Non-pigmented ciliary epithelial cell (primary cell): Measurements from ENCODE around the gene ERC2.
A peak's percentile ranks its signal among the peaks of the same experiment; 100 is the strongest.

Experiments used
- DNase-seq: peaks from one replicate; pipeline ENCODE4 v3.0.0-alpha.2; 2010; ENCODE audit warnings: low read depth

The ERC2 gene

DNA sequence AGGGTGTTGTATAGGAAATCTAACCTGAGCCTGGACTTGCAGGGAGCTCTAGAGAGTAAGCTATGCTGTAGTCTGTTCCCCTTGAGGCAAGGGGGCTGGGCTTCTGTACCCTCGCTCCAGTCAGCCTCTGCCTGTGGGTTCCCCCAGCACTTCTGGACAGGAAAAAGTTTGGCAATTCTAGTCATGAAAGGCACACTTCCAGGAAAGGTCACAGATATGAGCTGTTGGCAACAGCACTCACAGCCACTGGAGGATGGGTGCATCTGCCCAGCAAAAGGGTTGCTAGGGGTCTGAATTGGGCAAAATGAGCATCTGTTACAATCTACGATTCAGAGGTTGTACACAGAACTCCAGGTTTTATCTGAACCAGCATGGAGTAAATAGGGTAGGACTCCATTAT lies 281.2 kb downstream of the ERC2 start:
- DNase-seq, result no peak

- no peak for DNase-seq
Observed at GRCh38 chr3:56185827-56186226, 282.4 kb downstream of the ERC2 start.

GRCh38 chr3:56183529-56183928 lies 284.7 kb downstream of the ERC2 start:
- no peak for DNase-seq

GRCh38 chr3:56180433-56180832 lies 287.8 kb downstream of the ERC2 start:
- no peak for DNase-seq

DNA sequence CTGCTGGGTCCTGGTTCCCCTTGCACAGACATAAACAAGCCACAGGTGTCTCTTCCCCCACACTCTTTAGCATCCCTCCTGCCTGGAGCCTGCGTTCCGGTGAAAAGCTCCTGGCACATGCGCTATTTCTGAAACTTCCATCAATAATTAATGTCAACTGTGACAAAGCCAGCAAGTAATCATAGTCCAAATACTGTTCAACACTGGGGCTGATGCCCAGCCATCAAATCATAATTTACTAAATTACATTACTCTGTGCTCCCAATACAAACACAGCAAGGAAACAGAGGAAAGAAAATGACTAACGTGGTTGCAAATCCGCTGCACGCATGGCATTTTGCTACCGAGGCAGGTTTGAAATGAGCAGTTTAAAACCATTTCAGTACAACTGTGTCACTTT lies 294.7 kb downstream of the ERC2 start:
- no peak for DNase-seq

DNA sequence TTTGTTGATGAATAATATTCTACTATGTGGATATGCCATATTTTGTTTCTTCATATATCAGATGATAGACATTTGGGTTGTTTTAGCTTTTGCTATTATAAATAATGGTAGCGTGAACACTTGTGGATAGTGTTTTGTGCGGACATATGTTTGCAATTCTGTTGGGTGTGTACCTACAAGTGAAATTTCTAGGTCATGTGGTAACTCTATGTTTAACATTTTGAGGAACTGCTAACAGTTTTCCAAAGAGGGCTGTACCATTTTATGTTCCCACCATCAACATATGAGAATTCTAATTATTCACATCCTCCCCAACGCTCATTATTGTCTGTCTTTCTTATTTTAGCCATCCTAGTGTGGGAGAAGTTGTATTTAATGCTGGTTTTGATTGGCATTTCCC lies 303.8 kb downstream of the ERC2 start:
- no peak for DNase-seq

- DNase-seq, result no peak
Observed at GRCh38 chr3:56157693-56158362, 310.4 kb downstream of the ERC2 start.

- DNase-seq, result no peak
Observed at GRCh38 chr3:56154297-56154696, 314.0 kb downstream of the ERC2 start.

DNA sequence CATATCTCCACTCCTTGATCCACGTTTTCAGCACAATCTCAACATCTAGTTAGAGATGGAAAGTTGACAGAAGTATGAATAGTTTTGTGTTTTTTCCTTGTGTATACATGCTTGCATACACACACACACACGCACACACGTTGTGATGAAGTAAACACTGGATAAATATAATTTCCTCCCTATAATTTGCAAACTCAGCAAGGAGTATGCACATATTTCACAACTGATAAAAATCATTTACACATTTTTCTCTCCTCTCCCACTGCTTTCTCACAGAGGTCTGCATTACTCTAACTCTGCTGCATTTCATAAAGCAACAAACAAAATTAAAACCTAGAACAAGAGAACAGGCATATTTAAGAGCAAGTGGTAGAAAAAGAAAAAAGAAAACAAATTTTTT lies 320.9 kb downstream of the ERC2 start:
- no peak for DNase-seq

DNA sequence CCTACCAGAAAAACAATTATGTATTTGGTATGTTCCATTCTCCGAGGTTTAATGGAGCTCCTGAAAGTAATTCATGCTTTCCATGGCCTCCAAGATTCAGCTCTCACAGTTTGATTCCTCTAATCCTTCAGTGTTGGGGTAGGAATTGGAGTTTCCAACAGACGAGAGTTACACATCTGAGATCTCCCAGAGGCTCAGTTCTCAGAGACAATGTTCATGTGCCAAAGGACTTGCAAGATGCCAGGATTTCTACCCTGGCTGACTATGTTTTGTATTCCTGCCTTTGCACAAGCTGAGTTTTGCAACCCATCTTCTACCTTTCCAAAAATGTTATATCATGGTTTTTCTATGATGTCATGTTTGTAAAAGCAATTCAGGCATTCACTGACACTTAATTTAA lies 322.9 kb downstream of the ERC2 start:
- DNase-seq, result no peak

GRCh38 chr3:56144805-56145204 lies 323.5 kb downstream of the ERC2 start:
- no peak for DNase-seq

DNA sequence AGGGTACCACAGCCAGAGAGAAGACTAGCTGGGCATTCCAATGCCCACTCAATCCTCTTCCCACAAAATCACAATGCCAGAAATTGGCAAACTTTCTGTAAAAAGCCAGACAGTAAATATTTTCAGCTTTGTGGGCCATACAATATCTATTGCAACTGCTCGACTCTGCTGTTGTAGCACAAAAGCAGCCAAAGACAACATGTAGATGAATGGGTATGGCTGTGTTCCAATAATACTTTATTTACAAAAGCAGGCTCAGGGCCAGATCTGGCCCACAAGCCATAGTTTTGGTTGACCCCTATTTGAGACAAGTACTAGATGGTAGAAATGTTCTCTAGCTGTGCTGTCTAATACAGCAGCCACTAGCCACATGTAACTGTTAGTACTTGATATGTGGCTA lies 330.9 kb downstream of the ERC2 start:
- no peak for DNase-seq

- no peak for DNase-seq
Observed at GRCh38 chr3:56136514-56136913, 331.8 kb downstream of the ERC2 start.

GRCh38 chr3:56135941-56136340 lies 332.3 kb downstream of the ERC2 start:
- no peak for DNase-seq

DNA sequence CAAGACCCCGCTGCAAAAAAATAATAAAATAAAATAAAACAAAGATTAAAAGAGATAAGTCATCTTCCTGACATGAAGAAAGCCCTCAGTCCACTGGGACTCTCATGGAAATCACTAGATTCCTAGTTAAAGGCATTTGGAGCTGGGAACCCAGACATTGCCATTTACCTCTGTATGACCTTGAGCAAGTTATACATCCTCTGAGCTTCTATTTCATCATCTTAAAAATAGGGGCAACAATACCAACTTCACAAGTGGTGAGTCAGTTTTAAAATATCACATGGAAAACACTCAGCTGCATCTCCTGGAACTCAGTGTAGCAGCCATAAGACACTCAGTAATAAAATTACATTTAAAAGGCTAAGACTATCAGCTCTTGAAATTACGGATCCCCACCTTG lies 334.8 kb downstream of the ERC2 start:
- peak; percentile 63 for DNase-seq

GRCh38 chr3:56132762-56133161 lies 335.5 kb downstream of the ERC2 start:
- DNase-seq, result no peak

- DNase-seq, result peak; percentile 93
Observed at GRCh38 chr3:56131974-56132590, 336.2 kb downstream of the ERC2 start.

GRCh38 chr3:56130036-56130435 lies 338.2 kb downstream of the ERC2 start:
- no peak for DNase-seq

- DNase-seq, result no peak
Observed at GRCh38 chr3:56126632-56127031, 341.6 kb downstream of the ERC2 start.

DNA sequence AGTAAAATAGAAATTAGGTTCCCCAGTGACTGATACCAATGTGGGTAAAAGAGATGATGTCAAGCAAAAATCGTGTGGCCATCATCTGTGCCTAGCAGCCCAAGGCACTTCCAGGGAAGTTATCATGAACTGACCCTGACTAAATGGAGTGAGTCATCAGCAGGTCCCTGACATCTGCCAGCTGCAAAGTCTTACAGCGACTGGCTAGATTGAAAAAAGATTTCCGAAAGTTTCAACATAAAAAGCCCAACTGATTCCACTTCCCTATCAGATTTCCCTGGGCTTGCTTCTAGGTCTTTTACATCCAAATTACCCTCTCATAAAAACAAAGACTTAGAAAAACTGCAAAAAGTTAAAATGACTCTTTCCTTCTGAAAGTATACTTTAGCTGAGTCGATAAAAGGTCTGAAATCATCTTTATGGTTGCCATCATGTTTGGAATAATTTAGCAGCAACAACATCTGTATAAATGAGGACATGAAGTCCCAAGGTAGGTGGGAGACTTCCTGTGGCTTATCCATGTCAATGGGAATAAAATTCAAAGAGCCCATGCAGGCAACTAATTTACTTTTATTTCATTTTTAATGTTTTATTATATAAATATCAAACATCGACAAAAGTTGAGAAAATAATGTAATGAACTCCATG lies 342.8 kb downstream of the ERC2 start:
- peak; percentile 56 for DNase-seq

GRCh38 chr3:56124546-56124945 lies 343.7 kb downstream of the ERC2 start:
- DNase-seq, result no peak

GRCh38 chr3:56123487-56123886 lies 344.8 kb downstream of the ERC2 start:
- DNase-seq, result no peak

DNA sequence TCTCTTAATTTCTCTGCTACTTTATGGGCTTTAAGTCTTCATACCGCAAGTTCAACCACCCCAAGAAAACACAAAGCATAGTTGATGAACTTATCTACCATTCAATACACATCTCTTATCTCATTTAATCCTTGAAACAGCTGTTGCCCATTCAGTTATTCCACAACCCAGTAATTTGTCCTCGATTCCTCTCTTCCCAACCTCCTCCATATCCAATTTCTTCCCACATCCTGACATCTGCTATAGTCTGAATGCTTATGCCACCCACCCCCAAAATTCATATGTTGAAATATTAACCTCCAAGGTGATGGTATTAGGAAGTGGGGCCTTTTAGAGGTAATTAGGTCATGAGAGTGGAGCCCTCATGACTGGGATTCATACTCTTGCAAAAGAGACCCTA lies 345.4 kb downstream of the ERC2 start:
- DNase-seq, result no peak

DNA sequence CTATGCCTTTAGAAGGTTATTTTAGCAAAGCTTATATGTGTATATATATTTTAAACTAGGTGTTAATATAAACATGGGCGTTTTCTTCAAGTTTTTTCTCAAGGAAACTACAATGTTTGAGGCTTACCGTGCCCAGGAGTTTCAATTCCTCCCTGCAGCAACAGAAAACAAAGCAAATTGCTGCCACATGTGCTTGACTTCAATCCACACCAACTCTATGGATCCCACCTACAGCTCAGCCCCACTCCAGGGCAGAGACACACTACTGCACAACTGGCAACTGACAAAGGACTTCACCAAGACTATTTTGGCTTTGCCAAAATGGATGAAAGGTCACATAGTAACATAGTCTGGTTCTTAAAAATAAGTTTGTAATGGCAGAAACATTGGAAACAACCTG lies 346.6 kb downstream of the ERC2 start:
- DNase-seq, result no peak
